PFSK-1 (cell line): ENCODE measurements around the gene RREB1.

Source experiments
- FOXP2 ChIP-seq: optimal IDR thresholded peaks from 2 replicates; pipeline ENCODE3; 2011; ENCODE audit warnings: borderline replicate concordance, control low read depth, inconsistent platforms; ENCODE audit not compliant: insufficient read depth; ENCODE audit errors: extremely low read length, extremely low read depth
- POLR2AphosphoS5 ChIP-seq: IDR thresholded peaks from 2 replicates; pipeline ENCODE4 v1.6.1; 2012; ENCODE audit warnings: low read depth, mild to moderate bottlenecking, control low read depth, low read length, moderate library complexity
- REST ChIP-seq, 2 experiments: IDR thresholded peaks; 2 replicates each; pipeline versions ENCODE4 v1.6.1 to v1.8.0; 2011 to 2012; ENCODE audit warnings: low read depth in 2 of 2, low read length in 2 of 2, control low read depth in 1 of 2, inconsistent platforms in 1 of 2, mild to moderate bottlenecking in 1 of 2, moderate library complexity in 1 of 2; ENCODE audit not compliant: insufficient read depth in 1 of 2
- SIN3A ChIP-seq: IDR thresholded peaks from 2 replicates; pipeline ENCODE4 v1.6.1; 2012; ENCODE audit warnings: mild to moderate bottlenecking, low read length, moderate library complexity, borderline replicate concordance; ENCODE audit not compliant: insufficient read depth
- TAF1 ChIP-seq: IDR thresholded peaks from 2 replicates; pipeline ENCODE4 v1.6.1; 2012; ENCODE audit warnings: low read length, control low read depth, borderline replicate concordance; ENCODE audit not compliant: insufficient read depth

The RREB1 gene

DNA sequence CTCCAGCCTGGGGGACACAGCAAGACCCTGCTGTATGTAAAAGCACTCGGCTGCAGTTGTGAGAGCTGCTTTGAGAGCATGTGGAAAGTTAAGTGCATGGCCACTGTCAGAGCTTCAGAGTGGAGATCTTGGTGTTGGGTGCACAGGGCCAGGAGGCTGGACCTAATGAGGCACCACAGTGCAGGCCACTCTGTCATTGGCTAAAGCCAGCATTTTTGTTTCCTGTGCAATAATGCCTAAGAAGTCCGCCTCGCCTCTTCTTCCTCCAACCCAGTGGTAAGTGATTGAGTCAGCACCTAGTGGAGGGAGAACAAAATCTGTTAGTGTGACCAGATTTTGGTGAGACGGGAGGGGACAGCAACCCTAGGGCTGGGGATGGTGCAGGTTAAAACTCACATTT lies 144.6 kb downstream of the RREB1 start:
- TF ChIP-seq FOXP2 (no peak), TAF1 (no peak), SIN3A (no peak), POLR2AphosphoS5 (no peak), REST (IDR thresholded peaks at IDR 0.05; ENCODE audit: insufficient read depth in 1 of 2, low read depth in 2 of 2, low read length in 2 of 2) (no peak)

DNA sequence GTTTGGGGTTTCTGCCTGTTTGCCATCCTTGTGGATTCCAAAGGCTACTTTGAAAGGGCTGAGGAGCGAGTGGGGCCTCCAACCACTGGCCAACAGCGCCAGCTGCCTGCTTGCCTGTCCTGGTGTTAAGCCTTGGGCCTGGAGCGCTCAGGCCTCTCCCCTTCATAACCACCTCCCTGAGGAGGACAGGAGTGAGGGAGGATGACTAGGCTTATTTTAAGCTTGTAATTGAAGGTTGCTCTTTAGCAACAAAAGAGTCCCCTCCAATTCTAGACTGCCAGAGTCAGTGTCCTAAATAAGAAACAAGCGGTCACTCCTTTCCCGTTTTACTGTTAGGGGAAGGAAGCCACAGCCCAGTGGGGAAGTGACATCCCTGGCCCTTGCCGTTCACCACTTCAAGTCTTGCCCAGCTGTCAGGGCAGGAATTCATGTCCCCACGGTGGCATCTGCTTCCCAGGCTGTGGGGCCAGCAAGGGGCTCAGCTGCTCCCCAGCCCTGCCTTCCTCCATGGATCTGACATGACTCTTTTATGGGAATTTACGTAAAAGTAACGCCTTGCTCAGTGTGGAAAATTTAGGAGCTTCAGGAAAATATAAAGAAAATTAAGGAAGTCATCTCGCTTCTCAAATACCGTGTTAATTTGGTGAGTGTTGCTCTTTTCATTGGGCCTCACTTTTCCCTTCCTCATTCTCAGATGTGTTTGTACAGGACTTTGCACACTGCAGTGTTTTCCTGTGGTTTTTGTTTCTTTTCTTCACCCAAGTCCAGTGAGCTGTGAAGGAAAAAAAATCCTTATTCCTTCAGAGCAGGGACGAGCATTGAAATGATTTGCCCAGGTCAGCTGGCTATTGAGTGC lies 147.4 kb downstream of the RREB1 start:
- no peak for TF ChIP-seq TAF1
- TF ChIP-seq POLR2AphosphoS5 = no peak
- no peak for TF ChIP-seq REST (IDR thresholded peaks at IDR 0.05; ENCODE audit: insufficient read depth in 1 of 2, low read depth in 2 of 2, low read length in 2 of 2)
- no peak for TF ChIP-seq FOXP2
- TF ChIP-seq SIN3A = no peak

DNA sequence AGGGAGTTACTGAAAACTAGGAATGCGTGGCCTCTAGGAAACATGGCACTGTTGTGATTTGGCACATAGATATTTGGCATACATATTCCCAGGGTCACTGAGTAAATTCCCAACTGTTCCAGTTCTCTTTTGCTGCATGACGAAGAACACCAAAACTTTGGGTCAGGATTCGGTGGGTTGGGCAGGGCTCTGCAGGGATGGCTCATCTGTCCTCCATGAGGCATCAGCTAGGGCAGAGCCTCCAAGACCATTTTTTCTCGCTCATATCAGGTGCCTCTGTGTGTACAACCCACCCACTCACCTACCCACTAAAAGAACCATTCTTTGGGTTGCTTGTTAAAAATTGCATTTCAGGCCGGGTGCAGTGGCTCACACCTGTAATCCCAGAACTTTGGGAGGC lies 148.2 kb downstream of the RREB1 start:
- TF ChIP-seq FOXP2 (no peak), TAF1 (no peak), POLR2AphosphoS5 (no peak), SIN3A (no peak), REST (IDR thresholded peaks at IDR 0.05; ENCODE audit: insufficient read depth in 1 of 2, low read depth in 2 of 2, low read length in 2 of 2) (no peak)

DNA sequence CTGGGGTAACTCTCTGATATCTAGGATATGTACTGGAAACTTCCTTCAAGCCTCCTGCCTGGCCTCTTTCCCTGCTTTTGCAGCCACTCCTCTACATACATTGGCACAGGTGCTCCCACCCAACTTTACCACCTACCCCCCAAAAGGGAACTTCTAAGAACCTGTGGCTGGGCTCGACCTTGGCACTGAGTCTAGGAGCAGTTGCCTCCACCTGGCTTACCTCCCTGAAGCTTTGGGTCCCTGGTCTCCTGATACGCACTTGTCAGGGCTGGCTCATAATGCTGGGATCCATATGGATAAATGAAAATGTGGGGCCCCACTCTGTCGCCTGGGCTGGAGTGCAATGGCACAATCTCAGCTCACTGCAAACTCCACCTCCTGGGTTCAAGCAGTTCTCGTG lies 149.0 kb downstream of the RREB1 start:
- no peak for TF ChIP-seq REST (IDR thresholded peaks at IDR 0.05; ENCODE audit: insufficient read depth in 1 of 2, low read depth in 2 of 2, low read length in 2 of 2)
- TF ChIP-seq POLR2AphosphoS5 = no peak
- TF ChIP-seq FOXP2 = no peak
- no peak for TF ChIP-seq TAF1
- TF ChIP-seq SIN3A = no peak
